HG02759 (cell line): Measurements from ENCODE around the gene SLC35G2.
"Not testable (repeated sequence)": the region's sequence is repeated elsewhere in the genome, so short reads cannot be mapped to it uniquely, and the experiment has no call there.

Experiments
- ATAC-seq: cut with Tn5 transposase; IDR thresholded peaks from one replicate; pipeline ENCODE4 v1.9.1; 2021; ENCODE audit warnings: mild to moderate bottlenecking, moderate library complexity; ENCODE audit not compliant: unreplicated experiment

Gene SLC35G2

GRCh38 chr3:136885357-136886213 lies 66.7 kb downstream of the SLC35G2 start:
- no peak for ATAC-seq

GRCh38 chr3:136889947-136890346 lies 71.0 kb downstream of the SLC35G2 start:
- no peak for ATAC-seq

GRCh38 chr3:136891934-136892855 lies 73.3 kb downstream of the SLC35G2 start:
- ATAC-seq: no peak

GRCh38 chr3:136893848-136894443 lies 75.0 kb downstream of the SLC35G2 start:
- no peak for ATAC-seq

- not testable (repeated sequence) for ATAC-seq
Observed at GRCh38 chr3:136897171-136897570, 78.2 kb downstream of the SLC35G2 start.

GRCh38 chr3:136898549-136898948 lies 79.6 kb downstream of the SLC35G2 start:
- ATAC-seq: no peak

GRCh38 chr3:136898954-136899353 lies 80.0 kb downstream of the SLC35G2 start:
- no peak for ATAC-seq

GRCh38 chr3:136899622-136900158 lies 80.8 kb downstream of the SLC35G2 start:
- no peak for ATAC-seq

- ATAC-seq: not testable (repeated sequence)
Observed at GRCh38 chr3:136900694-136901093, 81.8 kb downstream of the SLC35G2 start.

- no peak for ATAC-seq
Observed at GRCh38 chr3:136901391-136901790, 82.5 kb downstream of the SLC35G2 start.

GRCh38 chr3:136902530-136902929 lies 83.6 kb downstream of the SLC35G2 start:
- not testable (repeated sequence) for ATAC-seq

GRCh38 chr3:136903899-136904298 lies 85.0 kb downstream of the SLC35G2 start:
- ATAC-seq: no peak

- no peak for ATAC-seq
Observed at GRCh38 chr3:136904746-136905145, 85.8 kb downstream of the SLC35G2 start.
